ENCODE results near the gene ZEB1. TPM values are rescaled to one million over a fixed set of nuclear protein-coding genes. Genes with fewer than 3 reads are reported as not detected.

ZEB1 gene
- total and polyA plus RNA-seq, 9 of the 15 experiments (the other 6 are each of a cell fraction or from before 2014, with no cell fraction given) = 2.1 to 8.4 (median 4.9) TPM

DNA sequence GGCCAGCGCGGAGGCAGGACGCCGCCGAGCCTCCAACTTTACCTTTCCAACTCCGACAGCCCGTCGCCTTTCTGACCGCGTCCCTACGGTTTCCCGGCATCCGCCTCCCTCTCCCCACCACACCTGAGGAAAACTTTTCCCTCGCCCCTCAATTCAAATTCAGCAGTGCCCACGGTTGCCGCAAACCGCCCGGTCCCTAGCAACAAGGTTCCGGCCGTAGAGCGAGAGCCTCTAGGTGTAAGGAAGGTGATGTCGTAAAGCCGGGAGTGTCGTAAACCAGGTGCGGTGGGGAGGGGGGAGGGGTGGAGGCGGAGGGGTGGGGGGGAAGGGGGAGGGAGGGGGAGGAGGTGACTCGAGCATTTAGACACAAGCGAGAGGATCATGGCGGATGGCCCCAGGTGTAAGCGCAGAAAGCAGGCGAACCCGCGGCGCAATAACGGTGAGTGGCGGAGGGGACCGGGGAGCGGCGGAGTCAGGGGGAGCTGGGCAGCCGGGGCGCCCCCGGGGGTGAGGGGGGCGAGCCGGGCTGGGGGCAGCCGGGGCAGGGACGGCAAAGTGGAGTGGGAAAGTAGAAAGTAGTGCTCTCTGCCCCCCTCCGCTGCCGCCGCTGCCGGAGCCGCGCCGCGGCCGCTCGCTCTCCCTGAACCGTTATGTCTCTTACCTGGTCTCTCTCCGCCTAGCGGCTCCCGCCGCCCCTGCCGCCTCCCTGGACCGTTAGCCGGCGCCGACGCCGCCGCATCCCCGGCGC lies at the start of gene ZEB1 (continued):
- TF ChIP-seq HDAC3 (IDR thresholded peaks at IDR 0.05; ENCODE audit: borderline replicate concordance, partially characterized antibody) (no peak), POLR3A (IDR thresholded peaks at IDR 0.05; ENCODE audit: borderline replicate concordance, extremely low read depth, insufficient read depth, insufficient read length) (no peak), ZNF316 (IDR thresholded peaks at IDR 0.05) (no peak), GTF2F1 (IDR thresholded peaks at IDR 0.05; ENCODE audit: low read depth, low read length) (no peak)

DNA sequence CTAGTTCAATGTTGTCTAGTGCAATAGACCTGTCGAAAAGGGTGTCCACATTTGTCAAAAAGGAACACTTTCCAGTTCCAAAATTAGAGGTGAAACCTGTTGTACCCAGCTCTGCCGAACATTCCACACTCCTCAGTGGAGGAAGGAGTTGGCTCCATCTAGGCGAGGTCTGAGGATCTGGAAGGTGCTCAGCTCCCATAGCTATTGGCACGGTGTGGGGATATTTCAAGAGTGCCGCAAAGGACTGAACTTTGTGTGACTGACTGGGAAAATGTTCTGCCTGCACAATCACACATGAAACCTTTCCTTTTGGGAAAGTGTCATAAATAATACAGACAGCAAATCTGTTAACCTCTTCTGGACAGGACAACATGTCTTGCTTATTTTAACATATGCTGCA lies 48.1 kb upstream of the ZEB1 start:
- in situ Hi-C loops (cut with MboI) (no loop called here), intact Hi-C loops (cut with micrococcal nuclease) (no loop called here)
- H3K27me3 ChIP-seq (ENCODE audit: control insufficient read depth in 2 of 2, insufficient read depth in 2 of 2, low read length in 2 of 2) = peaks cover 3 to 5% of the 10 kb centered on the region in 2 experiments; a peak in 1 of 5 replicates
- H4K20me1 ChIP-seq (replicated peaks; ENCODE audit: control insufficient read depth, insufficient read depth, low read length) = no peaks in the 10 kb centered on the region
- no peak overlapping the region for H3K27ac ChIP-seq (ENCODE audit: extremely low read depth, low read depth, low read length)
- WGBS (ENCODE audit: insufficient coverage, low coverage, missing lambda C conversion rate) = 3% methylated on average over 5 of the region's 5 CpGs
- ChIA-PET CTCF (ENCODE audit: low intra/inter-chr PET ratio) (no interaction called here), POLR2A (no interaction called here)
- H3K79me2 ChIP-seq (ENCODE audit: control insufficient read depth, insufficient read depth, low read length) = no peaks in the 10 kb centered on the region
- no peaks in the 10 kb centered on the region for H3K36me3 ChIP-seq (ENCODE audit: control insufficient read depth, insufficient read depth, low read length)
- no peak overlapping the region for H3K4me3 ChIP-seq
- ATAC-seq (no peak), FAIRE-seq (no peak), DNase-seq (ENCODE audit: extremely low read depth in 1 of 4, low spot score in 3 of 4) (no peak)
- no peaks in the 10 kb centered on the region; a peak in 1 of 5 replicates for H3K4me1 ChIP-seq (replicated peaks in 1 of 2; ENCODE audit: control insufficient read depth in 2 of 2, insufficient read depth in 2 of 2, low read length in 2 of 2)
- no peaks in the 10 kb centered on the region for H3K9me1 ChIP-seq (ENCODE audit: control insufficient read depth, insufficient read depth, low read length)
- BruUV-seq (replicated peaks) = no TSS peak
- H3K4me2 ChIP-seq (ENCODE audit: insufficient read depth, low read length) = no peak overlapping the region
- no peak overlapping the region for H2AFZ ChIP-seq (ENCODE audit: low read depth, low read length)
- H3K9me3 ChIP-seq (replicated peaks; ENCODE audit: control insufficient read depth, insufficient read depth, low read depth, low read length) = no peaks in the 10 kb centered on the region
- no peak overlapping the region for H3K9ac ChIP-seq (ENCODE audit: insufficient read depth in 1 of 2, low read depth in 2 of 2, low read length in 2 of 2)
- TF ChIP-seq PRPF4 (IDR thresholded peaks at IDR 0.05; ENCODE audit: insufficient read depth, low read depth, low read length, poor library complexity, severe bottlenecking) (no peak), BRF1 (IDR thresholded peaks at IDR 0.05; ENCODE audit: borderline replicate concordance, extremely low read depth, insufficient read length) (no peak), TFAM (CRISPR knock-in tag; conservative IDR thresholded peaks at IDR 0.05) (no peak), CBFA2T2 (conservative IDR thresholded peaks at IDR 0.05) (no peak)
- TF ChIP-seq, protein P1, sequence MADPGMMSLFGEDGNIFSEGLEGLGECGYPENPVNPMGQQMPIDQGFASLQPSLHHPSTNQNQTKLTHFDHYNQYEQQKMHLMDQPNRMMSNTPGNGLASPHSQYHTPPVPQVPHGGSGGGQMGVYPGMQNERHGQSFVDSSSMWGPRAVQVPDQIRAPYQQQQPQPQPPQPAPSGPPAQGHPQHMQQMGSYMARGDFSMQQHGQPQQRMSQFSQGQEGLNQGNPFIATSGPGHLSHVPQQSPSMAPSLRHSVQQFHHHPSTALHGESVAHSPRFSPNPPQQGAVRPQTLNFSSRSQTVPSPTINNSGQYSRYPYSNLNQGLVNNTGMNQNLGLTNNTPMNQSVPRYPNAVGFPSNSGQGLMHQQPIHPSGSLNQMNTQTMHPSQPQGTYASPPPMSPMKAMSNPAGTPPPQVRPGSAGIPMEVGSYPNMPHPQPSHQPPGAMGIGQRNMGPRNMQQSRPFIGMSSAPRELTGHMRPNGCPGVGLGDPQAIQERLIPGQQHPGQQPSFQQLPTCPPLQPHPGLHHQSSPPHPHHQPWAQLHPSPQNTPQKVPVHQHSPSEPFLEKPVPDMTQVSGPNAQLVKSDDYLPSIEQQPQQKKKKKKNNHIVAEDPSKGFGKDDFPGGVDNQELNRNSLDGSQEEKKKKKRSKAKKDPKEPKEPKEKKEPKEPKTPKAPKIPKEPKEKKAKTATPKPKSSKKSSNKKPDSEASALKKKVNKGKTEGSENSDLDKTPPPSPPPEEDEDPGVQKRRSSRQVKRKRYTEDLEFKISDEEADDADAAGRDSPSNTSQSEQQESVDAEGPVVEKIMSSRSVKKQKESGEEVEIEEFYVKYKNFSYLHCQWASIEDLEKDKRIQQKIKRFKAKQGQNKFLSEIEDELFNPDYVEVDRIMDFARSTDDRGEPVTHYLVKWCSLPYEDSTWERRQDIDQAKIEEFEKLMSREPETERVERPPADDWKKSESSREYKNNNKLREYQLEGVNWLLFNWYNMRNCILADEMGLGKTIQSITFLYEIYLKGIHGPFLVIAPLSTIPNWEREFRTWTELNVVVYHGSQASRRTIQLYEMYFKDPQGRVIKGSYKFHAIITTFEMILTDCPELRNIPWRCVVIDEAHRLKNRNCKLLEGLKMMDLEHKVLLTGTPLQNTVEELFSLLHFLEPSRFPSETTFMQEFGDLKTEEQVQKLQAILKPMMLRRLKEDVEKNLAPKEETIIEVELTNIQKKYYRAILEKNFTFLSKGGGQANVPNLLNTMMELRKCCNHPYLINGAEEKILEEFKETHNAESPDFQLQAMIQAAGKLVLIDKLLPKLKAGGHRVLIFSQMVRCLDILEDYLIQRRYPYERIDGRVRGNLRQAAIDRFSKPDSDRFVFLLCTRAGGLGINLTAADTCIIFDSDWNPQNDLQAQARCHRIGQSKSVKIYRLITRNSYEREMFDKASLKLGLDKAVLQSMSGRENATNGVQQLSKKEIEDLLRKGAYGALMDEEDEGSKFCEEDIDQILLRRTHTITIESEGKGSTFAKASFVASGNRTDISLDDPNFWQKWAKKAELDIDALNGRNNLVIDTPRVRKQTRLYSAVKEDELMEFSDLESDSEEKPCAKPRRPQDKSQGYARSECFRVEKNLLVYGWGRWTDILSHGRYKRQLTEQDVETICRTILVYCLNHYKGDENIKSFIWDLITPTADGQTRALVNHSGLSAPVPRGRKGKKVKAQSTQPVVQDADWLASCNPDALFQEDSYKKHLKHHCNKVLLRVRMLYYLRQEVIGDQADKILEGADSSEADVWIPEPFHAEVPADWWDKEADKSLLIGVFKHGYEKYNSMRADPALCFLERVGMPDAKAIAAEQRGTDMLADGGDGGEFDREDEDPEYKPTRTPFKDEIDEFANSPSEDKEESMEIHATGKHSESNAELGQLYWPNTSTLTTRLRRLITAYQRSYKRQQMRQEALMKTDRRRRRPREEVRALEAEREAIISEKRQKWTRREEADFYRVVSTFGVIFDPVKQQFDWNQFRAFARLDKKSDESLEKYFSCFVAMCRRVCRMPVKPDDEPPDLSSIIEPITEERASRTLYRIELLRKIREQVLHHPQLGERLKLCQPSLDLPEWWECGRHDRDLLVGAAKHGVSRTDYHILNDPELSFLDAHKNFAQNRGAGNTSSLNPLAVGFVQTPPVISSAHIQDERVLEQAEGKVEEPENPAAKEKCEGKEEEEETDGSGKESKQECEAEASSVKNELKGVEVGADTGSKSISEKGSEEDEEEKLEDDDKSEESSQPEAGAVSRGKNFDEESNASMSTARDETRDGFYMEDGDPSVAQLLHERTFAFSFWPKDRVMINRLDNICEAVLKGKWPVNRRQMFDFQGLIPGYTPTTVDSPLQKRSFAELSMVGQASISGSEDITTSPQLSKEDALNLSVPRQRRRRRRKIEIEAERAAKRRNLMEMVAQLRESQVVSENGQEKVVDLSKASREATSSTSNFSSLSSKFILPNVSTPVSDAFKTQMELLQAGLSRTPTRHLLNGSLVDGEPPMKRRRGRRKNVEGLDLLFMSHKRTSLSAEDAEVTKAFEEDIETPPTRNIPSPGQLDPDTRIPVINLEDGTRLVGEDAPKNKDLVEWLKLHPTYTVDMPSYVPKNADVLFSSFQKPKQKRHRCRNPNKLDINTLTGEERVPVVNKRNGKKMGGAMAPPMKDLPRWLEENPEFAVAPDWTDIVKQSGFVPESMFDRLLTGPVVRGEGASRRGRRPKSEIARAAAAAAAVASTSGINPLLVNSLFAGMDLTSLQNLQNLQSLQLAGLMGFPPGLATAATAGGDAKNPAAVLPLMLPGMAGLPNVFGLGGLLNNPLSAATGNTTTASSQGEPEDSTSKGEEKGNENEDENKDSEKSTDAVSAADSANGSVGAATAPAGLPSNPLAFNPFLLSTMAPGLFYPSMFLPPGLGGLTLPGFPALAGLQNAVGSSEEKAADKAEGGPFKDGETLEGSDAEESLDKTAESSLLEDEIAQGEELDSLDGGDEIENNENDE (IDR thresholded peaks at IDR 0.05; ENCODE audit: low read depth, low read length) = no peak
